AG09309 (cell line): ENCODE data around the gene MOSPD3.

Experiments
- DNase-seq: peaks from one replicate; pipeline ENCODE4 v3.0.0-alpha.2; 2010; ENCODE audit warnings: low read depth
- H3K4me3 ChIP-seq: 2 replicates; pipeline ENCODE4 v1.5.1; 2011; ENCODE audit warnings: mild to moderate bottlenecking, low read depth, low read length, moderate library complexity; ENCODE audit not compliant: control insufficient read depth
- CTCF ChIP-seq: IDR thresholded peaks from 2 replicates; pipeline ENCODE4 v1.5.1; 2011; ENCODE audit warnings: mild to moderate bottlenecking, low read depth, low read length, inconsistent platforms; ENCODE audit not compliant: insufficient read depth, control insufficient read depth; ENCODE audit errors: missing control alignments

The MOSPD3 gene

GRCh38 chr7:100640517-100641440, 28.4 kb downstream of the MOSPD3 start:
- no peak for TF ChIP-seq CTCF
- H3K4me3 ChIP-seq = no peak overlapping the region
- no peak for DNase-seq

- no peak for TF ChIP-seq CTCF
- no peak for DNase-seq
- no peak within 1 kb of the TSS for H3K4me3 ChIP-seq
Observed at GRCh38 chr7:100641463-100641859, 29.1 kb downstream of the MOSPD3 start, which contains the start of gene TFR2. TFR2 (minus strand) TSS chr7:100641552; CDS start chr7:100641509, 43 bp downstream.

- no peak overlapping the region for H3K4me3 ChIP-seq
- no peak for DNase-seq
- no peak for TF ChIP-seq CTCF
Observed at GRCh38 chr7:100641860-100642533, 29.7 kb downstream of the MOSPD3 start.

GRCh38 chr7:100642534-100642907, 30.2 kb downstream of the MOSPD3 start:
- DNase-seq = no peak
- no peak overlapping the region for H3K4me3 ChIP-seq
- TF ChIP-seq CTCF = no peak

- DNase-seq = no peak
- no peak overlapping the region for H3K4me3 ChIP-seq
- TF ChIP-seq CTCF = no peak
Observed at GRCh38 chr7:100649826-100650565, 37.7 kb downstream of the MOSPD3 start.
